ENCODE results near the gene GADD45B. TPM values are rescaled to one million over a fixed set of nuclear protein-coding genes. Genes with fewer than 3 reads are reported as not detected.
A peak's percentile ranks its signal among the peaks of the same experiment; 100 is the strongest.
"Not testable (repeated sequence)": the region's sequence is repeated elsewhere in the genome, so short reads cannot be mapped to it uniquely, and the experiment has no call there.

GADD45B gene
- total and polyA plus RNA-seq, 9 donors, result 6.3 to 16.4 (median 13.3) TPM

- DNase-seq, result no peak
- Histone ChIP-seq H3K4me3 (ENCODE audit: low read length) (no peak overlapping the region), H3K9me3 (replicated peaks; ENCODE audit: control insufficient read depth, low read depth, low read length) (no peaks in the 10 kb centered on the region), H3K27me3 (ENCODE audit: control insufficient read depth, insufficient read depth, low read length) (peaks cover 14% of the 10 kb centered on the region), H3K36me3 (ENCODE audit: control insufficient read depth, insufficient read depth, low read length) (no peaks in the 10 kb centered on the region), H3K4me1 (ENCODE audit: control insufficient read depth, insufficient read depth, low read length) (peaks cover 10% of the 10 kb centered on the region), H3K27ac (ENCODE audit: low read length) (no peak overlapping the region)
- WGBS (ENCODE audit: insufficient coverage), result 50% methylated on average over 21 of the region's 41 CpGs
These were observed 36.9 kb downstream of the GADD45B start for GRCh38 chr19:2512523-2513431.

- 85% methylated on average over 14 of the region's 16 CpGs for WGBS (ENCODE audit: insufficient coverage)
- no peaks in the 10 kb centered on the region for H3K9me3 ChIP-seq (replicated peaks; ENCODE audit: control insufficient read depth, low read depth, low read length)
- H3K4me3 ChIP-seq (ENCODE audit: low read length), result no peak overlapping the region
- no peak overlapping the region for H3K27ac ChIP-seq (ENCODE audit: low read length)
- peaks cover 17% of the 10 kb centered on the region for H3K4me1 ChIP-seq (ENCODE audit: control insufficient read depth, insufficient read depth, low read length)
- DNase-seq, result no peak
- H3K36me3 ChIP-seq (ENCODE audit: control insufficient read depth, insufficient read depth, low read length), result no peaks in the 10 kb centered on the region
- peaks cover 18% of the 10 kb centered on the region for H3K27me3 ChIP-seq (ENCODE audit: control insufficient read depth, insufficient read depth, low read length)
These were observed 39.1 kb downstream of the GADD45B start for GRCh38 chr19:2514981-2515518.

- no peak for DNase-seq
- Histone ChIP-seq H3K4me1 (ENCODE audit: control insufficient read depth, insufficient read depth, low read length) (peaks cover 17% of the 10 kb centered on the region), H3K9me3 (replicated peaks; ENCODE audit: control insufficient read depth, low read depth, low read length) (no peaks in the 10 kb centered on the region), H3K36me3 (ENCODE audit: control insufficient read depth, insufficient read depth, low read length) (no peaks in the 10 kb centered on the region), H3K27me3 (ENCODE audit: control insufficient read depth, insufficient read depth, low read length) (peaks cover 18% of the 10 kb centered on the region), H3K27ac (ENCODE audit: low read length) (no peak overlapping the region), H3K4me3 (ENCODE audit: low read length) (no peak overlapping the region)
- 67% methylated on average over 13 of the region's 18 CpGs for WGBS (ENCODE audit: insufficient coverage)
These were observed 40.8 kb downstream of the GADD45B start for GRCh38 chr19:2516727-2517126.

GRCh38 chr19:2517881-2518601 lies 42.1 kb downstream of the GADD45B start:
- Histone ChIP-seq H3K4me1 (ENCODE audit: control insufficient read depth, insufficient read depth, low read length) (peaks cover 9% of the 10 kb centered on the region), H3K27ac (ENCODE audit: low read length) (no peak overlapping the region), H3K36me3 (ENCODE audit: control insufficient read depth, insufficient read depth, low read length) (no peaks in the 10 kb centered on the region), H3K9me3 (replicated peaks; ENCODE audit: control insufficient read depth, low read depth, low read length) (no peaks in the 10 kb centered on the region), H3K27me3 (ENCODE audit: control insufficient read depth, insufficient read depth, low read length) (peaks cover 10% of the 10 kb centered on the region), H3K4me3 (ENCODE audit: low read length) (no peak overlapping the region)
- no peak for DNase-seq
- WGBS (ENCODE audit: insufficient coverage), result 63% methylated on average over 22 of the region's 35 CpGs

- DNase-seq; H3K36me3 ChIP-seq (ENCODE audit: control insufficient read depth, insufficient read depth, low read length); H3K27ac ChIP-seq (ENCODE audit: low read length); H3K27me3 ChIP-seq (ENCODE audit: control insufficient read depth, insufficient read depth, low read length); H3K9me3 ChIP-seq (replicated peaks; ENCODE audit: control insufficient read depth, low read depth, low read length); H3K4me3 ChIP-seq (ENCODE audit: low read length): not testable (repeated sequence)
- peaks cover 14% of the 10 kb centered on the region for H3K4me1 ChIP-seq (ENCODE audit: control insufficient read depth, insufficient read depth, low read length)
- 95% methylated on average over 3 of the region's 11 CpGs for WGBS (ENCODE audit: insufficient coverage)
These were observed 42.9 kb downstream of the GADD45B start for GRCh38 chr19:2518856-2519255.

- no peak overlapping the region for H3K4me3 ChIP-seq (ENCODE audit: low read length)
- WGBS (ENCODE audit: insufficient coverage), result 81% methylated on average over 3 of the region's 6 CpGs
- no peak for DNase-seq
- no peak overlapping the region for H3K27ac ChIP-seq (ENCODE audit: low read length)
- peaks cover 17% of the 10 kb centered on the region for H3K4me1 ChIP-seq (ENCODE audit: control insufficient read depth, insufficient read depth, low read length)
- H3K36me3 ChIP-seq (ENCODE audit: control insufficient read depth, insufficient read depth, low read length), result no peaks in the 10 kb centered on the region
- peaks cover 5% of the 10 kb centered on the region for H3K27me3 ChIP-seq (ENCODE audit: control insufficient read depth, insufficient read depth, low read length)
- no peaks in the 10 kb centered on the region for H3K9me3 ChIP-seq (replicated peaks; ENCODE audit: control insufficient read depth, low read depth, low read length)
These were observed 43.6 kb downstream of the GADD45B start for GRCh38 chr19:2519482-2519881.

- Histone ChIP-seq H3K4me3 (ENCODE audit: low read length) (no peak overlapping the region), H3K9me3 (replicated peaks; ENCODE audit: control insufficient read depth, low read depth, low read length) (no peaks in the 10 kb centered on the region), H3K27me3 (ENCODE audit: control insufficient read depth, insufficient read depth, low read length) (no peaks in the 10 kb centered on the region), H3K4me1 (ENCODE audit: control insufficient read depth, insufficient read depth, low read length) (peaks cover 21% of the 10 kb centered on the region), H3K27ac (ENCODE audit: low read length) (peak overlapping the region; percentile 9), H3K36me3 (ENCODE audit: control insufficient read depth, insufficient read depth, low read length) (no peaks in the 10 kb centered on the region)
- WGBS (ENCODE audit: insufficient coverage), result 26% methylated on average over 18 of the region's 20 CpGs
- peak; percentile 57 for DNase-seq
These were observed 47.8 kb downstream of the GADD45B start for GRCh38 chr19:2523630-2524311.

GRCh38 chr19:2524361-2524839 lies 48.5 kb downstream of the GADD45B start:
- Histone ChIP-seq H3K9me3 (replicated peaks; ENCODE audit: control insufficient read depth, low read depth, low read length) (no peaks in the 10 kb centered on the region), H3K36me3 (ENCODE audit: control insufficient read depth, insufficient read depth, low read length) (no peaks in the 10 kb centered on the region), H3K4me3 (ENCODE audit: low read length) (no peak overlapping the region), H3K27ac (ENCODE audit: low read length) (no peak overlapping the region), H3K27me3 (ENCODE audit: control insufficient read depth, insufficient read depth, low read length) (no peaks in the 10 kb centered on the region), H3K4me1 (ENCODE audit: control insufficient read depth, insufficient read depth, low read length) (peaks cover 21% of the 10 kb centered on the region)
- no peak for DNase-seq
- 92% methylated on average over 16 of the region's 16 CpGs for WGBS (ENCODE audit: insufficient coverage)

GRCh38 chr19:2524840-2525723 lies 49.2 kb downstream of the GADD45B start:
- H3K36me3 ChIP-seq (ENCODE audit: control insufficient read depth, insufficient read depth, low read length), result no peaks in the 10 kb centered on the region
- no peaks in the 10 kb centered on the region for H3K27me3 ChIP-seq (ENCODE audit: control insufficient read depth, insufficient read depth, low read length)
- no peak overlapping the region for H3K4me3 ChIP-seq (ENCODE audit: low read length)
- no peaks in the 10 kb centered on the region for H3K9me3 ChIP-seq (replicated peaks; ENCODE audit: control insufficient read depth, low read depth, low read length)
- 50% methylated on average over 41 of the region's 45 CpGs for WGBS (ENCODE audit: insufficient coverage)
- peaks cover 21% of the 10 kb centered on the region for H3K4me1 ChIP-seq (ENCODE audit: control insufficient read depth, insufficient read depth, low read length)
- no peak for DNase-seq
- H3K27ac ChIP-seq (ENCODE audit: low read length), result no peak overlapping the region
